DOHH2 (cell line): ENCODE data around the gene ANO9.

Experiments
- H3F3A ChIP-seq: fragments of 200-600 bp; sonication (generic), shearing (Covaris generic); 2 replicates; pipeline ENCODE4 v1.6.0; 2016; ENCODE audit warnings: antibody characterized with exemption, mild to moderate bottlenecking; ENCODE audit not compliant: control insufficient read depth, insufficient read depth
- H3K27ac ChIP-seq: fragments of 200-600 bp; sonication (generic); 2 replicates; pipeline ENCODE4 v1.5.1; 2014; ENCODE audit warnings: low read depth, mild to moderate bottlenecking, low read length, moderate library complexity
- H3K27me3 ChIP-seq: fragments of 200-600 bp; sonication (generic); 2 replicates; pipeline ENCODE4 v1.6.1; 2014; ENCODE audit warnings: mild to moderate bottlenecking, low read length, mixed read lengths; ENCODE audit not compliant: control insufficient read depth
- H3K36me3 ChIP-seq: fragments of 200-600 bp; sonication (generic); 2 replicates; pipeline ENCODE4 v1.6.1; 2014; ENCODE audit warnings: mild to moderate bottlenecking, low read length, moderate library complexity, mixed read lengths; ENCODE audit not compliant: control insufficient read depth
- H3K4me1 ChIP-seq: fragments of 200-600 bp; sonication (generic); 2 replicates; pipeline ENCODE4 v1.6.1; 2014; ENCODE audit warnings: mild to moderate bottlenecking, low read length, mixed read lengths; ENCODE audit not compliant: control insufficient read depth
- H3K4me2 ChIP-seq: fragments of 200-600 bp; sonication (generic); 2 replicates; pipeline ENCODE4 v1.6.0; 2014; ENCODE audit warnings: mild to moderate bottlenecking, low read length, moderate library complexity
- H3K4me3 ChIP-seq: fragments of 200-600 bp; sonication (generic); 2 replicates; pipeline ENCODE4 v1.5.1; 2014; ENCODE audit warnings: mild to moderate bottlenecking, low read length, mixed read lengths
- H3K79me2 ChIP-seq: fragments of 200-600 bp; sonication (generic); 2 replicates; pipeline ENCODE4 v1.6.1; 2014; ENCODE audit warnings: mild to moderate bottlenecking, low read length, mixed read lengths; ENCODE audit not compliant: control insufficient read depth
- H3K9me2 ChIP-seq: fragments of 200-600 bp; sonication (generic); replicated peaks from 2 replicates; pipeline ENCODE4 v1.6.1; 2014; ENCODE audit warnings: mild to moderate bottlenecking, low read length, mixed read lengths; ENCODE audit not compliant: control insufficient read depth
- H3K9me3 ChIP-seq: fragments of 200-600 bp; sonication (generic); 2 replicates; pipeline ENCODE4 v1.6.1; 2014; ENCODE audit warnings: antibody characterized with exemption, low read length, mixed read lengths; ENCODE audit not compliant: control insufficient read depth, insufficient read depth
- H4K20me1 ChIP-seq: fragments of 200-600 bp; sonication (generic); 2 replicates; pipeline ENCODE4 v1.6.0; 2014; ENCODE audit warnings: low read depth, mild to moderate bottlenecking, antibody characterized with exemption, low read length, moderate library complexity; ENCODE audit not compliant: control insufficient read depth, insufficient read depth
- CTCF ChIP-seq: fragments of 200-600 bp; sonication (generic); IDR thresholded peaks from one replicate; pipeline ENCODE4 v1.5.1; 2014; ENCODE audit warnings: antibody characterized with exemption, mild to moderate bottlenecking, low read depth, low read length; ENCODE audit not compliant: poor library complexity, severe bottlenecking
- EZH2phosphoT487 ChIP-seq: fragments of 200-600 bp; sonication (generic); IDR thresholded peaks from 2 replicates; pipeline ENCODE4 v1.6.1; 2017; ENCODE audit warnings: borderline replicate concordance, mild to moderate bottlenecking, antibody characterized with exemption, low read length, moderate library complexity, mixed read lengths

ANO9 gene

GRCh38 chr11:476416-476815, 34.6 kb upstream of the ANO9 start:
- H3K27ac ChIP-seq = no peak overlapping the region

GRCh38 chr11:475941-476340, 34.1 kb upstream of the ANO9 start:
- Histone ChIP-seq H3K79me2 (0 out of 2 replicates have a peak, but pooled peaks cover 4% of the 10 kb centered on the region), H3K9me3 (no peaks in the 10 kb centered on the region), H3K27ac (no peak overlapping the region), H3K4me2 (no peak overlapping the region), H3K9me2 (no peaks in the 10 kb centered on the region), H4K20me1 (no peaks in the 10 kb centered on the region), H3K27me3 (no peaks in the 10 kb centered on the region), H3F3A (no peaks in the 10 kb centered on the region), H3K4me1 (no peaks in the 10 kb centered on the region), H3K36me3 (peaks cover 3% of the 10 kb centered on the region; the same call in 1 of the 2 replicates), H3K4me3 (no peak overlapping the region)
- TF ChIP-seq EZH2phosphoT487 (no peak), CTCF (no peak)

More at GRCh38 chr11:476416-476815, 34.6 kb upstream of the ANO9 start:
- no peaks in the 10 kb centered on the region for H3K27me3 ChIP-seq
- H3K4me1 ChIP-seq = no peaks in the 10 kb centered on the region
- no peak overlapping the region for H3K4me2 ChIP-seq
- H3K9me3 ChIP-seq = no peaks in the 10 kb centered on the region
- H3K4me3 ChIP-seq = no peak overlapping the region
- H3F3A ChIP-seq = no peaks in the 10 kb centered on the region; the same call in 1 of the 2 replicates
- TF ChIP-seq CTCF = no peak
- TF ChIP-seq EZH2phosphoT487 = no peak
- 0 out of 2 replicates have a peak, but pooled peaks cover 4% of the 10 kb centered on the region for H3K79me2 ChIP-seq
- H3K36me3 ChIP-seq = peaks cover 3% of the 10 kb centered on the region; the same call in 1 of the 2 replicates
- no peaks in the 10 kb centered on the region for H3K9me2 ChIP-seq
- no peaks in the 10 kb centered on the region for H4K20me1 ChIP-seq

GRCh38 chr11:474914-475506, 33.2 kb upstream of the ANO9 start:
- H3K9me3 ChIP-seq = no peaks in the 10 kb centered on the region
- H3F3A ChIP-seq = no peaks in the 10 kb centered on the region
- H3K4me3 ChIP-seq = no peak overlapping the region
- peaks cover 3% of the 10 kb centered on the region; the same call in 1 of the 2 replicates for H3K36me3 ChIP-seq
- no peak overlapping the region for H3K4me2 ChIP-seq
- H3K27ac ChIP-seq = no peak overlapping the region
- no peaks in the 10 kb centered on the region for H3K27me3 ChIP-seq
- H4K20me1 ChIP-seq = no peaks in the 10 kb centered on the region
- no peaks in the 10 kb centered on the region for H3K9me2 ChIP-seq
- no peaks in the 10 kb centered on the region for H3K4me1 ChIP-seq
- 0 out of 2 replicates have a peak, but pooled peaks cover 4% of the 10 kb centered on the region for H3K79me2 ChIP-seq
- TF ChIP-seq CTCF (no peak), EZH2phosphoT487 (no peak)
